IMR-90 (cell line): Measurements from ENCODE around the gene ROMO1.

Source experiments
- CEBPB ChIP-seq: IDR thresholded peaks from 2 replicates; pipeline ENCODE4 v1.6.1; 2012; ENCODE audit warnings: low read depth, low read length, improper control_type of control experiment
- CHD1 ChIP-seq: IDR thresholded peaks from 2 replicates; pipeline ENCODE4 v1.6.1; 2012; ENCODE audit warnings: low read depth, low read length, improper control_type of control experiment
- MAFK ChIP-seq: IDR thresholded peaks from 2 replicates; pipeline ENCODE4 v1.6.1; 2012; ENCODE audit warnings: low read depth, low read length, improper control_type of control experiment
- MAZ ChIP-seq: IDR thresholded peaks from 2 replicates; pipeline ENCODE4 v1.6.1; 2012; ENCODE audit warnings: low read depth, mild to moderate bottlenecking, low read length, improper control_type of control experiment, moderate library complexity, borderline replicate concordance
- MXI1 ChIP-seq: IDR thresholded peaks from 2 replicates; pipeline ENCODE4 v1.6.1; 2012; ENCODE audit warnings: low read depth, mild to moderate bottlenecking, low read length, moderate library complexity, borderline replicate concordance
- NFE2L2 ChIP-seq: fragments of 150-350 bp; IDR thresholded peaks from 2 replicates; pipeline ENCODE4 v1.6.1; 2016; ENCODE audit warnings: low read depth, mild to moderate bottlenecking, low read length
- POLR2A ChIP-seq: IDR thresholded peaks from 2 replicates; pipeline ENCODE4 v1.6.1; 2012; ENCODE audit warnings: mild to moderate bottlenecking, low read depth, low read length
- RAD21 ChIP-seq: IDR thresholded peaks from 2 replicates; pipeline ENCODE4 v1.6.1; 2012; ENCODE audit warnings: low read length, improper control_type of control experiment
- RCOR1 ChIP-seq: IDR thresholded peaks from 2 replicates; pipeline ENCODE4 v1.6.1; 2012; ENCODE audit warnings: mild to moderate bottlenecking, low read length, improper control_type of control experiment; ENCODE audit not compliant: insufficient replicate concordance
- RFX5 ChIP-seq: IDR thresholded peaks from 2 replicates; pipeline ENCODE4 v1.8.0; 2012; ENCODE audit warnings: low read depth, mild to moderate bottlenecking, low read length, moderate library complexity
- TF ChIP-seq, protein P1 (sequence below): fragments of 150-350 bp; IDR thresholded peaks from 2 replicates; pipeline ENCODE4 v1.6.1; 2017; ENCODE audit warnings: mild to moderate bottlenecking, antibody characterized with exemption, low read length, low read depth
- TF ChIP-seq, protein P2 (sequence below): conservative IDR thresholded peaks from 2 replicates; pipeline ENCODE4 v1.5.1; 2012; ENCODE audit warnings: mild to moderate bottlenecking, low read depth, low read length, improper control_type of control experiment

DNA sequence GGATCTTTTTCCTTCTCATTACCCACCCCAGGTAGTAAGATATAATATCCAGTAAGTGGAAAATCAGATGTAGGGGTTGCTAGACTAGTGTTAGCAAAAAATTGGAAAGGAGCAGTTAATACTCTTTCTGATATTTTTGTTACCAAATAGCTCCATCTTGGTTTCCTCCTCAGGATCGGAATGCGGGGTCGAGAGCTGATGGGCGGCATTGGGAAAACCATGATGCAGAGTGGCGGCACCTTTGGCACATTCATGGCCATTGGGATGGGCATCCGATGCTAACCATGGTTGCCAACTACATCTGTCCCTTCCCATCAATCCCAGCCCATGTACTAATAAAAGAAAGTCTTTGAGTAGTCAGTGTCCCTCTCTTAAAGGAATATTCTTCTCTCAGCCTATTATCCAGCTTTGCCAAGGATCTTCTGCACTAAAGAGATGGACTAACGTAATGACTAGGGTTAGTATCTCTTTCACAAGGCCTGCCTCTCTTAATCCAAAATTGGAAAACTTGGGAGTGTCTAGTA, 1.5 kb downstream of the ROMO1 start:
- TF ChIP-seq POLR2A (no peak; the same call in 1 of the 2 replicates), NFE2L2 (no peak), RCOR1 (no peak), CEBPB (no peak), RAD21 (no peak), MXI1 (no peak), CHD1 (no peak), MAZ (no peak), MAFK (no peak), RFX5 (no peak)
- TF ChIP-seq, protein P1, sequence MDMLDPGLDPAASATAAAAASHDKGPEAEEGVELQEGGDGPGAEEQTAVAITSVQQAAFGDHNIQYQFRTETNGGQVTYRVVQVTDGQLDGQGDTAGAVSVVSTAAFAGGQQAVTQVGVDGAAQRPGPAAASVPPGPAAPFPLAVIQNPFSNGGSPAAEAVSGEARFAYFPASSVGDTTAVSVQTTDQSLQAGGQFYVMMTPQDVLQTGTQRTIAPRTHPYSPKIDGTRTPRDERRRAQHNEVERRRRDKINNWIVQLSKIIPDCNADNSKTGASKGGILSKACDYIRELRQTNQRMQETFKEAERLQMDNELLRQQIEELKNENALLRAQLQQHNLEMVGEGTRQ = no peak
- TF ChIP-seq, protein P2, sequence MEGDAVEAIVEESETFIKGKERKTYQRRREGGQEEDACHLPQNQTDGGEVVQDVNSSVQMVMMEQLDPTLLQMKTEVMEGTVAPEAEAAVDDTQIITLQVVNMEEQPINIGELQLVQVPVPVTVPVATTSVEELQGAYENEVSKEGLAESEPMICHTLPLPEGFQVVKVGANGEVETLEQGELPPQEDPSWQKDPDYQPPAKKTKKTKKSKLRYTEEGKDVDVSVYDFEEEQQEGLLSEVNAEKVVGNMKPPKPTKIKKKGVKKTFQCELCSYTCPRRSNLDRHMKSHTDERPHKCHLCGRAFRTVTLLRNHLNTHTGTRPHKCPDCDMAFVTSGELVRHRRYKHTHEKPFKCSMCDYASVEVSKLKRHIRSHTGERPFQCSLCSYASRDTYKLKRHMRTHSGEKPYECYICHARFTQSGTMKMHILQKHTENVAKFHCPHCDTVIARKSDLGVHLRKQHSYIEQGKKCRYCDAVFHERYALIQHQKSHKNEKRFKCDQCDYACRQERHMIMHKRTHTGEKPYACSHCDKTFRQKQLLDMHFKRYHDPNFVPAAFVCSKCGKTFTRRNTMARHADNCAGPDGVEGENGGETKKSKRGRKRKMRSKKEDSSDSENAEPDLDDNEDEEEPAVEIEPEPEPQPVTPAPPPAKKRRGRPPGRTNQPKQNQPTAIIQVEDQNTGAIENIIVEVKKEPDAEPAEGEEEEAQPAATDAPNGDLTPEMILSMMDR = no peak
